HepG2 (cell line): ENCODE data around the gene PLK5.

Experiments
- ATF7 ChIP-seq, 2 experiments: fragments of 450-650 bp in 1 of 2; sonication (generic) in 1 of 2; formaldehyde crosslinking in 1 of 2; IDR thresholded peaks; 2 replicates each; pipeline versions ENCODE4 v1.4.0 to v1.6.1; 2016 to 2020; ENCODE audit warnings: antibody characterized with exemption in 1 of 2, mild to moderate bottlenecking in 1 of 2, missing genetic modification reagents in 1 of 2
- CC2D1A ChIP-seq: sonication (generic); formaldehyde crosslinking; IDR thresholded peaks from 2 replicates; pipeline ENCODE4 v1.8.1; 2023; ENCODE audit warnings: mild to moderate bottlenecking, missing genetic modification reagents
- CEBPG ChIP-seq: IDR thresholded peaks from 2 replicates; pipeline ENCODE4 v1.6.1; 2016
- CTCF ChIP-seq: sonication (generic); formaldehyde crosslinking; IDR thresholded peaks from 2 replicates; pipeline ENCODE4 v1.5.0; 2020; ENCODE audit warnings: mild to moderate bottlenecking, missing genetic modification reagents, moderate library complexity
- JUND ChIP-seq: sonication (generic); formaldehyde crosslinking; IDR thresholded peaks from 2 replicates; pipeline ENCODE4 v1.8.0; 2022; ENCODE audit warnings: mild to moderate bottlenecking, missing genetic modification reagents
- KAT2B ChIP-seq: fragments of 150-350 bp; IDR thresholded peaks from 2 replicates; pipeline ENCODE4 v1.6.1; 2014; ENCODE audit warnings: low read depth, low read length, borderline replicate concordance
- MYNN ChIP-seq: sonication (generic); formaldehyde crosslinking; IDR thresholded peaks from 2 replicates; pipeline ENCODE4 v1.4.0; 2020; ENCODE audit warnings: mild to moderate bottlenecking, low read depth, missing genetic modification reagents
- NCOA2 ChIP-seq: sonication (generic); formaldehyde crosslinking; IDR thresholded peaks from 2 replicates; pipeline ENCODE4 v1.8.0; 2022; ENCODE audit warnings: inconsistent platforms
- YY1 ChIP-seq: IDR thresholded peaks from 2 replicates; pipeline ENCODE4 v1.6.1; 2011; ENCODE audit warnings: low read length, low read depth, moderate library complexity, mild to moderate bottlenecking; ENCODE audit not compliant: insufficient read depth, insufficient replicate concordance
- ZBTB33 ChIP-seq: sonication (generic); formaldehyde crosslinking; IDR thresholded peaks from 2 replicates; pipeline ENCODE4 v1.4.0; 2020; ENCODE audit warnings: missing genetic modification reagents
- TF ChIP-seq, protein P1 (sequence below), 2 experiments: IDR thresholded peaks; 2 replicates each; pipeline ENCODE4 v1.6.1; 2011 to 2012; ENCODE audit warnings: low read length in 2 of 2, borderline replicate concordance in 1 of 2, low read depth in 1 of 2, mild to moderate bottlenecking in 1 of 2, moderate library complexity in 1 of 2

GRCh38 chr19:1522061-1522460 lies 1.8 kb upstream of the PLK5 start:
- no peak for TF ChIP-seq MYNN (CRISPR knock-in tag)
- TF ChIP-seq YY1: no peak
- no peak for TF ChIP-seq CTCF (CRISPR knock-in tag)
- TF ChIP-seq ATF7 (IDR thresholded peaks at IDR 0.05): no peak
- no peak for TF ChIP-seq ATF7 (CRISPR knock-in tag; IDR thresholded peaks at IDR 0.05)
- TF ChIP-seq, protein P1, sequence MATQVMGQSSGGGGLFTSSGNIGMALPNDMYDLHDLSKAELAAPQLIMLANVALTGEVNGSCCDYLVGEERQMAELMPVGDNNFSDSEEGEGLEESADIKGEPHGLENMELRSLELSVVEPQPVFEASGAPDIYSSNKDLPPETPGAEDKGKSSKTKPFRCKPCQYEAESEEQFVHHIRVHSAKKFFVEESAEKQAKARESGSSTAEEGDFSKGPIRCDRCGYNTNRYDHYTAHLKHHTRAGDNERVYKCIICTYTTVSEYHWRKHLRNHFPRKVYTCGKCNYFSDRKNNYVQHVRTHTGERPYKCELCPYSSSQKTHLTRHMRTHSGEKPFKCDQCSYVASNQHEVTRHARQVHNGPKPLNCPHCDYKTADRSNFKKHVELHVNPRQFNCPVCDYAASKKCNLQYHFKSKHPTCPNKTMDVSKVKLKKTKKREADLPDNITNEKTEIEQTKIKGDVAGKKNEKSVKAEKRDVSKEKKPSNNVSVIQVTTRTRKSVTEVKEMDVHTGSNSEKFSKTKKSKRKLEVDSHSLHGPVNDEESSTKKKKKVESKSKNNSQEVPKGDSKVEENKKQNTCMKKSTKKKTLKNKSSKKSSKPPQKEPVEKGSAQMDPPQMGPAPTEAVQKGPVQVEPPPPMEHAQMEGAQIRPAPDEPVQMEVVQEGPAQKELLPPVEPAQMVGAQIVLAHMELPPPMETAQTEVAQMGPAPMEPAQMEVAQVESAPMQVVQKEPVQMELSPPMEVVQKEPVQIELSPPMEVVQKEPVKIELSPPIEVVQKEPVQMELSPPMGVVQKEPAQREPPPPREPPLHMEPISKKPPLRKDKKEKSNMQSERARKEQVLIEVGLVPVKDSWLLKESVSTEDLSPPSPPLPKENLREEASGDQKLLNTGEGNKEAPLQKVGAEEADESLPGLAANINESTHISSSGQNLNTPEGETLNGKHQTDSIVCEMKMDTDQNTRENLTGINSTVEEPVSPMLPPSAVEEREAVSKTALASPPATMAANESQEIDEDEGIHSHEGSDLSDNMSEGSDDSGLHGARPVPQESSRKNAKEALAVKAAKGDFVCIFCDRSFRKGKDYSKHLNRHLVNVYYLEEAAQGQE (IDR thresholded peaks at IDR 0.05; ENCODE audit: borderline replicate concordance in 1 of 2, low read depth in 1 of 2, low read length in 2 of 2): no peak
- no peak for TF ChIP-seq NCOA2 (CRISPR knock-in tag)
- TF ChIP-seq CEBPG (CRISPR knock-in tag): no peak
- TF ChIP-seq ZBTB33 (CRISPR knock-in tag): no peak
- no peak for TF ChIP-seq CC2D1A (CRISPR knock-in tag)
- TF ChIP-seq KAT2B: no peak
- no peak for TF ChIP-seq JUND (CRISPR knock-in tag)
